Astrocyte (in vitro differentiated cells and primary cell): Measurements from ENCODE around the gene PDLIM5. TPM values are rescaled to one million over a fixed set of nuclear protein-coding genes. Genes with fewer than 3 reads are reported as not detected.

ENCODE experiments used
- DNase-seq: peaks from one replicate; pipeline ENCODE4 v3.0.0-alpha.2; 2010; ENCODE audit warnings: low read depth
- FAIRE-seq: peaks from 2 replicates; lab custom pipeline; 2011; peaks lifted over from hg19 to GRCh38; lab: Jason Lieb, UNC
- H2AFZ ChIP-seq: 2 replicates; pipeline ENCODE4 v1.6.0; 2012; ENCODE audit warnings: low read depth, low read length, inconsistent platforms
- H3K27ac ChIP-seq: 2 replicates; pipeline ENCODE4 v1.5.1; 2011; ENCODE audit warnings: low read depth, low read length, inconsistent platforms
- H3K27me3 ChIP-seq: 2 replicates; pipeline ENCODE4 v1.6.0; 2011; ENCODE audit warnings: low read length, inconsistent platforms; ENCODE audit not compliant: insufficient read depth
- H3K36me3 ChIP-seq: 2 replicates; pipeline ENCODE4 v1.5.1; 2011; ENCODE audit warnings: low read length, inconsistent platforms; ENCODE audit not compliant: insufficient read depth
- H3K4me1 ChIP-seq: 2 replicates; pipeline ENCODE4 v1.5.1; 2011; ENCODE audit warnings: low read length, inconsistent platforms; ENCODE audit not compliant: insufficient read depth
- H3K4me2 ChIP-seq: 2 replicates; pipeline ENCODE4 v1.6.0; 2012; ENCODE audit warnings: low read length, inconsistent platforms
- H3K4me3 ChIP-seq: 2 replicates; pipeline ENCODE4 v1.5.1; 2011; ENCODE audit warnings: low read depth, mild to moderate bottlenecking, low read length, inconsistent platforms; ENCODE audit not compliant: insufficient read depth
- H3K79me2 ChIP-seq: 2 replicates; pipeline ENCODE4 v1.6.0; 2012; ENCODE audit warnings: mild to moderate bottlenecking, low read length, inconsistent platforms; ENCODE audit not compliant: insufficient read depth
- H3K9ac ChIP-seq: 2 replicates; pipeline ENCODE4 v1.6.0; 2012; ENCODE audit warnings: mild to moderate bottlenecking, low read length, inconsistent platforms
- H3K9me3 ChIP-seq: 2 replicates; pipeline ENCODE4 v1.5.1; 2012; ENCODE audit warnings: low read depth, mild to moderate bottlenecking, low read length, inconsistent platforms; ENCODE audit not compliant: insufficient read depth
- H4K20me1 ChIP-seq: 2 replicates; pipeline ENCODE4 v1.6.0; 2012; ENCODE audit warnings: low read length, inconsistent platforms; ENCODE audit not compliant: insufficient read depth
- H3K27ac Mint-ChIP-seq: one replicate; pipeline ENCODE4 v1.8.0; 2021; ENCODE audit warnings: mild to moderate bottlenecking, mixed read lengths; ENCODE audit not compliant: unreplicated experiment
- H3K27me3 Mint-ChIP-seq: one replicate; pipeline ENCODE4 v1.8.0; 2021; ENCODE audit warnings: low read depth, mixed read lengths; ENCODE audit not compliant: unreplicated experiment
- H3K36me3 Mint-ChIP-seq: one replicate; pipeline ENCODE4 v1.8.0; 2021; ENCODE audit warnings: low read depth, mixed read lengths; ENCODE audit not compliant: unreplicated experiment
- H3K4me1 Mint-ChIP-seq: one replicate; pipeline ENCODE4 v1.8.0; 2021; ENCODE audit warnings: low read depth, mixed read lengths; ENCODE audit not compliant: unreplicated experiment
- H3K4me3 Mint-ChIP-seq: one replicate; pipeline ENCODE4 v1.8.0; 2021; ENCODE audit warnings: mild to moderate bottlenecking, moderate library complexity, mixed read lengths; ENCODE audit not compliant: unreplicated experiment
- H3K9me3 Mint-ChIP-seq: one replicate; pipeline ENCODE4 v1.8.0; 2021; ENCODE audit warnings: mild to moderate bottlenecking, mixed read lengths; ENCODE audit not compliant: unreplicated experiment
- CTCF ChIP-seq: IDR thresholded peaks from 2 replicates; pipeline ENCODE4 v1.5.1; 2011; ENCODE audit warnings: low read depth, mild to moderate bottlenecking, inconsistent platforms, low read length, moderate library complexity; ENCODE audit not compliant: insufficient read depth
- EZH2 ChIP-seq: IDR thresholded peaks from 2 replicates; pipeline ENCODE4 v1.6.1; 2012; ENCODE audit warnings: mild to moderate bottlenecking, low read length, inconsistent platforms; ENCODE audit not compliant: insufficient read depth
- total RNA-seq: library from RNA; stranded (reverse); gene quantifications from 2 replicates; pipeline ENCODE4 v1.2.1, GENCODE V29; 2021

Gene PDLIM5
- total RNA-seq, 1 donor from 2014 or later: 181 TPM

GRCh38 chr4:94523033-94523580 is 71.4 kb downstream of the PDLIM5 start:
- Histone ChIP-seq H2AFZ (no peak overlapping the region), H3K4me1 (peaks cover 20% of the 10 kb centered on the region), H3K79me2 (peaks cover 74% of the 10 kb centered on the region), H3K36me3 (peaks cover 12% of the 10 kb centered on the region), H3K9me3 (no peaks in the 10 kb centered on the region), H3K4me2 (no peak overlapping the region), H3K4me3 (no peak overlapping the region), H4K20me1 (peaks cover 5% of the 10 kb centered on the region), H3K27me3 (no peaks in the 10 kb centered on the region), H3K9ac (no peak overlapping the region), H3K27ac (peak overlapping the region; percentile 34)
- H3K9me3 Mint-ChIP-seq: no peaks in the 10 kb centered on the region
- H3K27ac Mint-ChIP-seq: peak overlapping the region; percentile 5
- TF ChIP-seq CTCF (no peak), EZH2 (no peak)
- peaks cover 32% of the 10 kb centered on the region for H3K4me1 Mint-ChIP-seq
- FAIRE-seq: no peak
- DNase-seq: no peak
- no peak overlapping the region for H3K4me3 Mint-ChIP-seq
- H3K36me3 Mint-ChIP-seq: peaks cover 9% of the 10 kb centered on the region
- H3K27me3 Mint-ChIP-seq: no peaks in the 10 kb centered on the region

GRCh38 chr4:94523617-94524016 is 71.9 kb downstream of the PDLIM5 start:
- Histone ChIP-seq H3K36me3 (peaks cover 14% of the 10 kb centered on the region), H3K27ac (peak overlapping the region; percentile 34), H3K9me3 (no peaks in the 10 kb centered on the region), H3K4me2 (no peak overlapping the region), H3K9ac (no peak overlapping the region), H3K79me2 (peaks cover 74% of the 10 kb centered on the region), H3K4me3 (no peak overlapping the region), H2AFZ (no peak overlapping the region), H3K27me3 (no peaks in the 10 kb centered on the region), H3K4me1 (peaks cover 20% of the 10 kb centered on the region), H4K20me1 (peaks cover 6% of the 10 kb centered on the region)
- Mint-ChIP-seq H3K9me3 (no peaks in the 10 kb centered on the region), H3K4me1 (peaks cover 35% of the 10 kb centered on the region), H3K27me3 (no peaks in the 10 kb centered on the region), H3K27ac (no peak overlapping the region), H3K36me3 (peaks cover 9% of the 10 kb centered on the region), H3K4me3 (no peak overlapping the region)
- FAIRE-seq (no peak), DNase-seq (peak; percentile 76)
- TF ChIP-seq EZH2 (no peak), CTCF (no peak)

DNA sequence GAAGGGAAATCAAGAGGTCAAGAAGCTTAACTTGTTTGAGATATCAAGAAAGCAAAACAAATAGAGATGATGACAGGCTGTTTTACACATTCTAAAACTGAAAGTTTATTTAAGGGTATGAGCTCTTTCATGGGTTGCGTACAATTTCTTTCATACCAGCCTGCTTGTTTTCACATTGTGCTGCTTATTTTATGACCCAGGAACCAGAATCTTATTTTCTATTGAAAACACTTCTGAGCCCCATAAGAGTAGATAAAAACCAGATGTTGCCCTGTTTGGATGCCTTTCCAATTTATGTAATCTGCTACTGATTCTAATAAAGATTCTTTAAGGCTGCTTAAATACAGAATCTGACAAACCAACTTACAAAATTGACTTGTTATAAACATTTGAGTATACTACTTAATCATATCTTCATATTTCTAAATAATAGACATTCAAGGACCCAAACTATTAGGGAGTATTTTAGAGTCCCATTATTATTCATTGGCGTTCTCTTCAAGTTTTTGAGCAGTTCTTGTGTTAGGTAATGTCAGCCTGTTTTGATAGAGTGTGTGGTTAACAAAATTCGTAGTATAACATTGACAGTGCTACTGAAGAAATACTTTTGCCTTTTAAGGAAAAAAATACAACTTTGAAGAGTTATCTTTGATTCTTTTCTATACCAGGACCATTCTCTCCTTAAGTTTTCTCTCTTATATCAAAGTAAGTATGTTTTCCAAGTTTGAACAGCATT is 74.4 kb downstream of the PDLIM5 start:
- H3K4me3 ChIP-seq: no peak overlapping the region
- no peak overlapping the region for H3K4me3 Mint-ChIP-seq
- DNase-seq: peak; percentile 72
- peak overlapping the region; percentile 40 for H3K9ac ChIP-seq
- no peaks in the 10 kb centered on the region for H3K27me3 ChIP-seq
- H3K27ac ChIP-seq: peak overlapping the region; percentile 16
- FAIRE-seq: peak; percentile 5
- H3K36me3 Mint-ChIP-seq: peaks cover 8% of the 10 kb centered on the region
- peaks cover 27% of the 10 kb centered on the region for H3K4me1 ChIP-seq
- H2AFZ ChIP-seq: no peak overlapping the region
- no peaks in the 10 kb centered on the region for H3K9me3 ChIP-seq
- H4K20me1 ChIP-seq: peaks cover 12% of the 10 kb centered on the region
- no peaks in the 10 kb centered on the region for H3K9me3 Mint-ChIP-seq
- H3K36me3 ChIP-seq: peaks cover 9% of the 10 kb centered on the region
- TF ChIP-seq EZH2: no peak
- TF ChIP-seq CTCF: no peak
- peaks cover 72% of the 10 kb centered on the region for H3K79me2 ChIP-seq
- H3K4me1 Mint-ChIP-seq: peaks cover 18% of the 10 kb centered on the region
- H3K27ac Mint-ChIP-seq: no peak overlapping the region
- peak overlapping the region; percentile 30 for H3K4me2 ChIP-seq
- H3K27me3 Mint-ChIP-seq: no peaks in the 10 kb centered on the region
